ENCODE data around the gene SOS1.

The SOS1 gene

DNA sequence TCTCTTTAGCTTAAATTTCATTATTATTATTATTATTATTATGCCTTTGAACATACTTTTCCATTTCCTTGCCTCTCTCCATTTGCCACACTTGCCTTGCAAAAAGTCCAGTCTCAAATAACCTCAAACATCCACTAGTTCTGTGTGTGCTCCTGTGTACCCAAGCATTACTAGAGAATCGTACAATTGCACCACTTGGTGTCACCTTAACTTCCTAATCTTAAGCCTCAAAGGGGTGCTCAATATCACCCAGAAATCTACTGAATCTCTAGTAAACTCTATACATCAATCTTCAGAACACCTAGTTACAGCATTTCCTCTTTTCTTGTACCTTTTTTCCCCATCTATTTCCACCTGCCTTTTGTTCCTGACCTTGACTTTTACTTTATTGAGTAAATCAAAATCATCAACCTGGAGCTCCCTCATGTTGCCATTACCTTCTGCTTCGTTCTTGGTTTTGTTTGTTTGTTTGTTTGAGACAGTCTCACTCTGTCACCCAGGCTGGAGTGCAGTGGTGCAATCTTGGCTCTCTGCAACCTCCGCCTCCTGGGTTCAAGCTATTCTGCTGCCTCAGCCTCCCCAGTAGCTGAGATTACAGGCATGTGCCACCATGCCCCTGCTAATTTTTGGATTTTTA lies 12.5 kb upstream of the SOS1 start:
- in situ Hi-C loops (cut with HindIII; ENCODE audit: low sequenced_read_pairs): no loop called here
- no peak overlapping the region for H3K4me3 ChIP-seq (ENCODE audit: low read depth, low read length)
- no peak for DNase-seq (ENCODE audit: low read depth)
- TF ChIP-seq, protein P1, sequence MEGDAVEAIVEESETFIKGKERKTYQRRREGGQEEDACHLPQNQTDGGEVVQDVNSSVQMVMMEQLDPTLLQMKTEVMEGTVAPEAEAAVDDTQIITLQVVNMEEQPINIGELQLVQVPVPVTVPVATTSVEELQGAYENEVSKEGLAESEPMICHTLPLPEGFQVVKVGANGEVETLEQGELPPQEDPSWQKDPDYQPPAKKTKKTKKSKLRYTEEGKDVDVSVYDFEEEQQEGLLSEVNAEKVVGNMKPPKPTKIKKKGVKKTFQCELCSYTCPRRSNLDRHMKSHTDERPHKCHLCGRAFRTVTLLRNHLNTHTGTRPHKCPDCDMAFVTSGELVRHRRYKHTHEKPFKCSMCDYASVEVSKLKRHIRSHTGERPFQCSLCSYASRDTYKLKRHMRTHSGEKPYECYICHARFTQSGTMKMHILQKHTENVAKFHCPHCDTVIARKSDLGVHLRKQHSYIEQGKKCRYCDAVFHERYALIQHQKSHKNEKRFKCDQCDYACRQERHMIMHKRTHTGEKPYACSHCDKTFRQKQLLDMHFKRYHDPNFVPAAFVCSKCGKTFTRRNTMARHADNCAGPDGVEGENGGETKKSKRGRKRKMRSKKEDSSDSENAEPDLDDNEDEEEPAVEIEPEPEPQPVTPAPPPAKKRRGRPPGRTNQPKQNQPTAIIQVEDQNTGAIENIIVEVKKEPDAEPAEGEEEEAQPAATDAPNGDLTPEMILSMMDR (IDR thresholded peaks at IDR 0.05; ENCODE audit: low read depth, low read length, missing control alignments): no peak

DNA sequence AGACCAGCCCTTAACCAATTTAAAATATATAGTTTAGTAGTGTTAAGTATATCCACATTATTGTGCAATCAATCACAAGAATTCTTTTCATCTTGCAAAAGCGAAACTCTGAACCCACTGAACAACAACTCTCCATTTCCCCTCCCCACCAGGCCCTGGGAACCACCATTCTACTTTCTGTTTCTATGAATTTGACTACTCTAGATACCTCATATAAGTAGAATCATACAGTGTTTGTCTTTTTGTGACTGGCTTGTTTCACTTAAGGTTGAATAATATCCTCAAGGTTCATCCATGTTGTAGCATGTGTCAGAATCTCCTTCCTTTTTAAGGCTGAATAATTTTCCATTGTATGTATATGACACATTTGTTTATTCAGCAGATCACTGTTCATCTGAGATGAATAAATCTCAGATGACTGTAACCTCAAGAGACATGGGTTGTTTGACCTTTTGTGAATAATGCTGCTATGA lies 8.1 kb upstream of the SOS1 start:
- DNase-seq (ENCODE audit: low read depth): no peak
- H3K4me3 ChIP-seq (ENCODE audit: low read depth, low read length): no peak overlapping the region
- in situ Hi-C loops (cut with HindIII; ENCODE audit: low sequenced_read_pairs): no loop called here
- TF ChIP-seq, protein P1 (IDR thresholded peaks at IDR 0.05; ENCODE audit: low read depth, low read length, missing control alignments): no peak

DNA sequence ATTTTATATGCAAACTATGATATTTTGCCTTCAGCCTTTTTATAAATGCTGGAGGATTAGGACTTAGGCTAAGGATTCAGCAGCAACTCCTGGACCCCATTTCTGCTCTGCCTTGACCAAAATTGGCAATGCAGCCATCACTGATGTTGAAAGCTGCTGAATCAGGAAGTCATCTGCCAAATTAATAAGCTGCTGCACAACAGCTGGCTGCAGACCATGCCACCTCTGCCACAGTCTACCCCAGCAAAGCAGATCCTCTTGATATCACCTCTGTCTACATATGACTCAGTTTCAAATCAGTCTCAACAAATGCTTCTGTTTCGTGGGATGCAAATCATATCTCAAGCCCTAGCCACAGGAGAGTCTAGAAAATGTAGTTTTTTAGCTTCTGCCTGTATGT lies 7.1 kb upstream of the SOS1 start:
- TF ChIP-seq, protein P1 (IDR thresholded peaks at IDR 0.05; ENCODE audit: low read depth, low read length, missing control alignments): no peak
- no peak overlapping the region for H3K4me3 ChIP-seq (ENCODE audit: low read depth, low read length)
- DNase-seq (ENCODE audit: low read depth): no peak
- in situ Hi-C loops (cut with HindIII; ENCODE audit: low sequenced_read_pairs): no loop called here

DNA sequence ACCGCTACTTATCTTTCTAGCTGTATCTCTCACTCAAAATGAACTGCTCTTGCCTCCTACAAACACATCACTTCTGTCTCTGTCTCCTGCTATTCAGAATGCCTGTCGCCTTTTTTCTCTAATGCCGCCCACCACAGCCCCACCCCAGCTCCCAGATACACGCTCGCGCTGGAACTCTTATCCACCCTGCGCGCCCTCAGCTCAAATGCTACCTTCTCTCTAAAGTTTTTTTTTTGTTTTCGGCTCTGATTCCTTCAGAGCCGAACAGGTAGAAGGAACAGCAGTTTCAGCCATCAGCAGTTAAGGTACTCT lies 3.9 kb upstream of the SOS1 start:
- TF ChIP-seq, protein P1 (IDR thresholded peaks at IDR 0.05; ENCODE audit: low read depth, low read length, missing control alignments): no peak
- in situ Hi-C loops (cut with HindIII; ENCODE audit: low sequenced_read_pairs): no loop called here
- DNase-seq (ENCODE audit: low read depth): no peak
- H3K4me3 ChIP-seq (ENCODE audit: low read depth, low read length): peak overlapping the region; percentile 62

DNA sequence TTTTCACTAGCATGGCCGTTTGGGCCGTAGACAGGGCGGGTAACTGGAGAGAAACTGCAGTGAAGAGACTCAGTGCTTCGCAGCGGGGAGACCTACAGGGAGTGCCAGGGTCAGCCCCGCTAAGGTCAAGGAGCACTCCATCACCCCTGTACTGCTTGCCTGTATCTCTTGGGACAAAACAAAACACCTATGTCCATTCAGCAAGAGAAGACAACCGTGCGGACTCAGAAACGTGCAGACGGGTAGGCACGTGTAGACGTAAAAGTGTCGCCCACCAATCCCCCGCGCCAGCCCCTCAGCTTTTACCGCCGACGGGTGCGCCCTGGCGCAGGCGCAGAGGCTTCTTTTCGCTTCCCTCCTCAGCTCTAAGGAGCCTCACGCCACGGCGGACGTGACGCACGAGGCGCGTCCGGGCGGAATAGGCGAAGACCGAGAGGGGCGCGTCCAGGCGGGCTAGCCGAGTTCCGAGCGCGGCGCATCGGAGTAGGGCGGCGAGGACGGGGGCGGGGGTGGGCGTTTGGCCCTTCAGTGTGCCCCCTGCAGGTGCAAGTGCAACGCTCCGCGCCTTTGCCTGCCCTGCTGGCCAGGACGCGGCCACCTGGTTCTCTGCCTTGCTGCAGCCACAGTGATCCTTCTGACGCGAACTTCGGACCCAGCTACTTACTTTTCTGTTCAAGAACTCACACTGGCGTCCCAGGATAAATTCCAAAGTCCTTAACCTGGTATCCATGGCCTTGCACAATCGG lies 3.3 kb upstream of the SOS1 start:
- H3K4me3 ChIP-seq (ENCODE audit: low read depth, low read length): peak overlapping the region; percentile 62
- DNase-seq (ENCODE audit: low read depth): peak; percentile 90
- TF ChIP-seq, protein P1 (IDR thresholded peaks at IDR 0.05; ENCODE audit: low read depth, low read length, missing control alignments): peak; percentile 57
- in situ Hi-C loops (cut with HindIII; ENCODE audit: low sequenced_read_pairs): no loop called here

DNA sequence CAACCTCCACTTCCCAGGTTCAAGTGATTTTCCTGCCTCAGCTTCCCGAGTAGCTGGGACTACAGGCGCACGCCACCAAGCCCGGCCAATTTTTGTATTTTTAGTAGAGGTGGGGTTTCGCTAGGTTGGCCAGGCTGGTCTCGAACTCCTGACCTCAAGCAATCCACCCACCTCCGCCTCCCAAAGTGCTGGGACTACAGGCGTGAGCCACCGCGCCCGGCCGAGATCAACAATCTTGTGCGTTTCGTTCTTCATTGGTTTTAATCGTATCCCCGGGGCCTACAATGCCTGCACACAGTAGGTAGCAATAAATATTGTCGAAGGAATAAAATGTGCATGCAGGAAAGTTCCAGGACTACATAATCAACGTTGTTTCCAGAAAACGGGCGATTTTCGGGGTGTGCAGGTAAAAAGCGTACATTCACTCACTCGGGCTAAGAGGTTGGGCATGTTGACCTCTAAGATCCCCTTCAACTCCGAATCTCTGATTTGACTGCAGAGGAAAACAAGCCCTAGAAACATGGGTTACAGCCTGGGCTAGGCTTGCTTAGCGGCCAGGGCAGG lies 2.7 kb upstream of the SOS1 start:
- in situ Hi-C loops (cut with HindIII; ENCODE audit: low sequenced_read_pairs): no loop called here
- TF ChIP-seq, protein P1 (IDR thresholded peaks at IDR 0.05; ENCODE audit: low read depth, low read length, missing control alignments): no peak
- no peak for DNase-seq (ENCODE audit: low read depth)
- H3K4me3 ChIP-seq (ENCODE audit: low read depth, low read length): peak overlapping the region; percentile 62

Measured in astrocyte of the cerebellum (primary cell).